Lower leg skin (tissue), 3 donors: ENCODE results near the gene XK.

Experiments used
- POLR2A ChIP-seq, 2 donors: fragments of 450-650 bp; IDR thresholded peaks; one replicate each; pipeline ENCODE4 v1.6.1; 2016 to 2017; ENCODE audit warnings: antibody characterized with exemption in 2 of 2, mild to moderate bottlenecking in 1 of 2, moderate library complexity in 1 of 2
- TF ChIP-seq, protein P1 (sequence below), 3 donors: fragments of 450-650 bp; IDR thresholded peaks; one replicate each; pipeline ENCODE4 v1.5.1; 2016; ENCODE audit warnings: antibody characterized with exemption in 3 of 3, mild to moderate bottlenecking in 3 of 3, moderate library complexity in 2 of 3

DNA sequence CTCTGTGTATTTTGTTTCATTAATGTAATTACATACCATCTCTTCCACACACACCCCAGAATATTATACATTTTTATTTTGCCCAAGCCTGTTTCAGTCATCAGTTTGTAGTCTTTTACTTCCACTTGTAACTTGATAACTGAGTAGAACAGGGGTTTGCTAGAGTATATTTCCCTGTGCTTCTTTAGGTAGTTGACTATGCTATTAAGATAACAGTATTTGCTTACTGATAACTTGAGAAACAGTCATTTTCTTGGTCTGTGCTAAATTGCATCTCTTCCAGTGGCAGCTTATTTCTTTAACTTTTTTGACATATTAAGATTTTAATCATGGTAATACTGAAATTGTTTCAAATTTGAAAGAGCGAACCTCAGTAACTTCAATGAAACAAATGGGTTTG is 7.0 kb upstream of the XK start:
- TF ChIP-seq, protein P1, sequence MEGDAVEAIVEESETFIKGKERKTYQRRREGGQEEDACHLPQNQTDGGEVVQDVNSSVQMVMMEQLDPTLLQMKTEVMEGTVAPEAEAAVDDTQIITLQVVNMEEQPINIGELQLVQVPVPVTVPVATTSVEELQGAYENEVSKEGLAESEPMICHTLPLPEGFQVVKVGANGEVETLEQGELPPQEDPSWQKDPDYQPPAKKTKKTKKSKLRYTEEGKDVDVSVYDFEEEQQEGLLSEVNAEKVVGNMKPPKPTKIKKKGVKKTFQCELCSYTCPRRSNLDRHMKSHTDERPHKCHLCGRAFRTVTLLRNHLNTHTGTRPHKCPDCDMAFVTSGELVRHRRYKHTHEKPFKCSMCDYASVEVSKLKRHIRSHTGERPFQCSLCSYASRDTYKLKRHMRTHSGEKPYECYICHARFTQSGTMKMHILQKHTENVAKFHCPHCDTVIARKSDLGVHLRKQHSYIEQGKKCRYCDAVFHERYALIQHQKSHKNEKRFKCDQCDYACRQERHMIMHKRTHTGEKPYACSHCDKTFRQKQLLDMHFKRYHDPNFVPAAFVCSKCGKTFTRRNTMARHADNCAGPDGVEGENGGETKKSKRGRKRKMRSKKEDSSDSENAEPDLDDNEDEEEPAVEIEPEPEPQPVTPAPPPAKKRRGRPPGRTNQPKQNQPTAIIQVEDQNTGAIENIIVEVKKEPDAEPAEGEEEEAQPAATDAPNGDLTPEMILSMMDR (IDR thresholded peaks at IDR 0.05) = no peak
- no peak for TF ChIP-seq POLR2A (IDR thresholded peaks at IDR 0.05)
